Esophagus squamous epithelium (tissue), 4 donors: ENCODE data around the gene EZH2.

Source experiments
- CTCF ChIP-seq, 6 experiments: fragments of 450-650 bp in 4 of 6; fragments of 200-600 bp in 2 of 6; sonication (generic) in 2 of 6; IDR thresholded peaks; one replicate each; pipeline ENCODE4 v1.5.1; 2016 to 2019; ENCODE audit warnings: antibody characterized with exemption in 6 of 6, mild to moderate bottlenecking in 4 of 6, moderate library complexity in 4 of 6
- POLR2A ChIP-seq, 4 donors: fragments of 450-650 bp; IDR thresholded peaks; one replicate each; pipeline ENCODE4 v1.6.1; 2017; ENCODE audit warnings: antibody characterized with exemption in 4 of 4, mild to moderate bottlenecking in 4 of 4, moderate library complexity in 3 of 4

- no peak for TF ChIP-seq CTCF (IDR thresholded peaks at IDR 0.05)
- TF ChIP-seq POLR2A (IDR thresholded peaks at IDR 0.05), result no peak
These were observed 92.5 kb downstream of the EZH2 start for GRCh38 chr7:148791546-148791945.
